C1 segment of cervical spinal cord (tissue), 14 donors: ENCODE results near the gene PPARA.
A peak's percentile ranks its signal among the peaks of the same experiment; 100 is the strongest.

Experiments
- DNase-seq, 14 donors: peaks; one replicate each; lab custom pipeline; 2025; lab: John Stamatoyannopoulos, UW

PPARA gene

DNA sequence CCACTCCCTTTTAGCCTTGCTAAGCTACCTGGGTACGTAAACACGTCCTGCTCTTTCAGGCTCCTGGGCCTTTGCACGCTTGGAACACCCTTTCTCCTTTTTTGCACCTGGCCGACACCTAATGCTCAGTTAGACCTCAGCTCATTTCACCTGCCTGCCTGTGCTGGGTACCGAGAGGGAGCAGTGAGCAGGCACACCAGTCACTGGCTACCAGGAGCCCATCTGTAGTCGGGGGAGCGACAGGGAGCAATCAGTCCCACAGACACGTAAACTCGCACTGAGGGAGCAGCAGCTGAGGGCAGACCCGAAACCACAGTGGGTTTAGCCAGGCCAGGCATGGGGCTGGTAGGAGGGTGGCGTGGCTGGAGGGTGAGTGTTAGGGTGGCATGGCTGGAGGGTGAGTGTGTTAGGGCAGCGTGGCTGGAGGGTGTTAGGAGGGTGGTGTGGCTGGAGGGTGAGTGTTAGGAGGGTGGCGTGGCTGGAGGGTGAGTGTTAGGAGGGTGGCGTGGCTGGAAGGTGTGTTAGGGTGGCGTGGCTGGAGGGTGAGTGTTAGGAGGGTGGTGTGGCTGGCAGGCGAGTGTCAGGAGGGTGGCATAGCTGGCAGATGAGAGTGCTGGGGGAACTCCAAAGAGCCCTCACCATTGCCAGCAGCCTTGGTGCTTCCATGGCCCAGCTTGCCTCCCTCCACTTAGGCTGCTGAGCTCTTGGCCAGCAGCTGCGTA is 140.0 kb downstream of the PPARA start:
- DNase-seq: no peak

DNA sequence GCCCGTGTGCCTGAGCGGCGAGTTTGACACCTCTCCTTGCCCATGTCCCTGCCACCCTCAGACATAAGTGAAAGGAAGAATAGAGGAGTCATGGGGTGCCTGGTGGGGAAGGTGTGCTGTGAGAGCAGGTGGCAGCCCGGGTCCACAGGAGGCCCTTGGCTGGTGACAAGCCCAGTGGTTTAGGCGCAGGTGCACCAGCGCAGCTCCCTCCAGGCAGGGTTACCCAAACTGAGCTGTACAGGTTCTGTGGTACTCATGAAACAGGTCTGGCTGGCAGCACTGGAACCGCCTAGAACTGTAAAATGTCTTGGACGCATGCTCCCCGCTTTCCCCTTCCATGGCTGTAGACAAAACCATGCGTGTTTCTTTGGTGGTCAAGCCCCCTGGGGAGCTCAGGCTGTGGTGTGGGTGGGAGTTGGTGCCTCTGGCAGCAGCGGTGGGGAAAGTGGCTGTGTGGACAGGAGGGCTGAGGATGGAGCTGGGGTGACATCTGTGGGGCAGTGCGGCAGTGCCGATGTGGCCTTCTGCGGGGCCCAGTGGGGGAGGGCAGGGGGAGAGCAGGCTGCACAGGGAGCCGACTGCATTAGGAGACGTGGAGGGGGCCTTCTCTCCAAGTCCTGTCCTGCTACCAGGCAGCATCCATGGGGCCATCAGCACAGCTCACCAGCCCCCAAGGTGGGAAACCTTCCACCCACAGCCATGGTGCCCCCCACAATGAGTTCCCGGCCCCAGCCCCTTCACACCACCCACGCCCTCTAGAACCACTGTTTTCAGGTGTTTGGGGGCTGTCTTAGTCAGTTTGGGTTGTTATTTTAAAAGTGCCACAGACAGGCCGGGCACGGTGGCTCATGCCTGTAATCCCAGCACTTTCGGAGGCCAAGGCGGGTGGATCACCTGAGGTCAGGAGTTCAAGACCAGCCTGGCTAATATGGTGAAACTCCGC is 140.8 kb downstream of the PPARA start:
- DNase-seq: no peak

DNA sequence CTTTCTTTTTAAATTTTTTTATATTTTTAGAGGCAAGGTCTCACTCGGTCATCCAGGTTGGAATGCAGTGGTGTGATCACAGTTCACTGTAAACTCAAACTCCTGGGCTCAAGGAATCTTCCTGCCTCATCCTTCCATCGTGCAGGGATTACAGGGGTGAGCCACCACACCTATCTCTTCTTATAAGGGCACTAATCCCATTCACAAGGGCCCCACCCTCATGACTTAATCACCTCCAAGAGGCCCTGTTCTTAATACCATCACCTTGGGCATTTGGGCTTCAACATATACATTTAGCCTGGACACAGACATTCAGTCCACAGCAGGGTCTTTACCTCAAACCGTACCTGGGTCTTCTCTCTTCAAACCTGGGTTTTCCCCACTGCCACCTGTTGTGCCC is 141.8 kb downstream of the PPARA start:
- DNase-seq: no peak

DNA sequence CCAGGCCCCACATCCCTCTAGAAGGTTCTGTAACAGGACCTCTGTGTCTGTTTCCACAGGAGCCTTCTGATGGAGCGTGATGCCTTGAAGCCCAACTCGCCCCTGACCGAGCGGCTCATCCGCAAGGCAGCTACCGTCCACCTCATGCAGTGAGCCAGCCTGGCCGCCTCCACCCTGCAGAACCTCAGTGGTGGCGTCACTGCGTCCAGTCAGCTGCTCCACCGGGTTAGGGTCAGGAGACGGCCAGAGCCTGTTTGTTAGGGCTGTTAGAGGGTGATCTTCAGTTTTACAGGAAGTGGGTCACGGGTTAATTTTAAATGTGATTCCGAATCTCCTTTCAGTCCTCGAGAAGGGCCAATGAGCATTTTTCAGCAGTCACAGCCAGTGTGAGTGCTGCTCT is 142.4 kb downstream of the PPARA start:
- peak in 1 of 14 donors; percentile 23 for DNase-seq
